ENCODE data around the gene ARHGEF38.

GRCh38 chr4:105527081-105527480 lies 25.3 kb upstream of the ARHGEF38 start:
- TF ChIP-seq CTCF (IDR thresholded peaks at IDR 0.05) (no peak), POLR2A (IDR thresholded peaks at IDR 0.05) (no peak)

Measured in lower leg skin (tissue), 3 donors.